Activated T-cell treated with anti-CD3 and anti-CD28 coated beads for 4 hours (primary cell): ENCODE data around the gene SHISA6.

Experiments
- DNase-seq: peaks from one replicate; pipeline ENCODE4 v3.0.0-alpha.2; 2020

The SHISA6 gene

DNA sequence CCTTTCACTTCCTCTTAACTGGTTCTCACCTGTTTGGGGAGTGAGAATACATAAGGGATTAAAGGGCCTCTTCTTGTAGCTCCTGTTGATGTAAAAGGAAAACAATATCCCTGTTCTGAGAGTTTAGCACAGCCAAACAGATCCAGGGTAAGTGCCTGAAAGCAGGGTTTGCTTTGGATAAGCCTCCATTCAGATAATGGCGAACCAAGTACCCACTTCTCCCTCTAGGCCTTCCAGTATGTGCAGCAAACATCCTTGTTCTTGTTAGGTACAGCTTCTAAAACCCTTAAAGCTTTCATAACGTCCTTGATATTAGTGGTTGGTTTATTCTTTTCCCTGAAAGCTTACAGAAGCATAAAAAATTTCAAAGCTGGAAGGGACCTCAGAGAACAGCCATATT is 226.6 kb downstream of the SHISA6 start:
- no peak for DNase-seq

DNA sequence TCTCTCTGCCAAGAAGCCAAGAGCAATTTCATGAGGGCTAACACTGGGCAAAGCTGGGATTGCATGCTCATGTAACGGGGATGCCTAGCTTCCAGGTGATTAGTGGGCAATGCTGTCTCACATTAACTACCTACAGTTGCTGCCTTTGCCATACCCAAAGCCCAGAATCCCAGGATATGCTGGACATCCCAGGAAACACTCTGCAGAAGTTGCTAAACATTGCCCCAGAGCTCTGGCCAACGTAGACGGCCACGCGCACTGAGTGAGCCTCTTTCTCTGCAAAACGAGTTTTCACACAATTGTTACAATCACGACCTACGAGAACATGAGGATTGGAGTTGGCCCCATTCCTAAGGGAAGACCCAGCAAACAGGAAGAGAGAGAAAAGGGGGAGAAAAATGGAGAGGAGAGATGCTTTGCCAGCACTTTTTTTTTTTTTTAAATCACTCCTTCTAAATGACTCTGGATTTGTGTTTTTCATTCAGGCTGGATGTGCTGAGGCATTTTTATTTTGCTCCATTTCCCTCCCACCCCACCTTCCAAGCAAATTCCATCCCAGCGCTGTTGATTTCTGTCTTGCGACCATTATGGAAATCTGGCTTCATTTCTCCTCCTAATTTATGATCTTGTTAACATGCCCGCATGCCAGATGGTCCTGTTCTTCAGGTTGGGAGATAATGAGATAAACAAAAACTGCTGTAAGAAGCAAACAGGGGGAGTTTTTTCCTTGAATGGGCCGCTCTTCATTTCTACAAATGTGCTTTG is 244.5 kb downstream of the SHISA6 start:
- DNase-seq: no peak

DNA sequence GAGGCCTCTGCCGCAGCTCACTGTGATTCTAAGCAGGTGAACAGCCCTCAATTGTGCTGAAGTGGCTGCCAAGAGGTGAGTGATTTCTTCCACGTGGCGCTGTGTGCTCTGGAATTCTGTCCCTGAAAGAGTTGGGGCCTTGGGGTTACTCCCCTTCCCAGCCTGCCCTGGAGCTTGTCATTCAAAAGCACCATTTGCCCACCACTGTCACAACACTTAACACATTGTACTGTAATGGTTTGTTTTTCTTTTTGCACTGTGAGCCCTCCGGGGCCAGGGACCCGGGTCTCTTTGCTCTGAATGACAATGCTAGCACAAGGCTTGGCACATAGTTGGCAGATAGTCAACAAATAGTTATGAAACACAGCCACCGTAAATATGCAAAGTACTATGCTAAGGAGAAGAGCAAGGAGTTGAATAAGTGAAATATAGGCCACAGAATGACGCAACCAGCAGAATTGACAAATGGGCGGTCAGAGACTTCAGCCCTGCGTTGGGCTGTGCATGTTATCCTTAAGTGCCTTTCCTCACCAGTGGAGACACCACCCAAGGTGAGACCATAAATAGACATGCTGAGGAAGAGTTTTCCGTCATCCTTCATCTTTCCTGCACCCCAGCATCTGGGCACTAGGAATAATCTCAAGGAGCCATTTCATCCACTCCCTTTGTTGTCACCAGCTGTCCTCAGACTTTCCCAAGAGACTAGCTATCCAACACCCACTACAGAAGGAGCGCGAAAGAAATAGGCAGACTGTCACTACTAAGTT is 245.3 kb downstream of the SHISA6 start:
- DNase-seq: no peak

DNA sequence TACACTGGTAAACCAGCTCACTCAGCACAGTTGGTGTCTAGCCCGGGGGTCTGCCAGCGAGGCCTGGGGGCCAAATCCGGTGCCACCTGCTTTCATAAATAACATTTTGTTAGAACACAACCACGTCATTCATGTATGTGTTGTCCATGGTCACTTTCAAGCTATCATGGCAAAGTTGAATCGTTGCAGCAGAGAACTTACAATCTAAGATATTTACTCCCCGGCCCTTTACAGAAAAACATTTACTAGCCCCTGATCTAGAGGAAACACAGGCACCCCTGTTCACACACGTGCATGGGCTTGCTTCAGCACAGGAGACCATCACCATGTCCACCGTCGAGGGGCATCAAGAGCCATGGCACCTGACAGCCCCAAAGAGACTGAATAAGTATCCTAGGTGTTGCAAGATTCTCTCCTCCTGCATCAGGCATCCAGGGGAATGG is 245.9 kb downstream of the SHISA6 start:
- DNase-seq: no peak

DNA sequence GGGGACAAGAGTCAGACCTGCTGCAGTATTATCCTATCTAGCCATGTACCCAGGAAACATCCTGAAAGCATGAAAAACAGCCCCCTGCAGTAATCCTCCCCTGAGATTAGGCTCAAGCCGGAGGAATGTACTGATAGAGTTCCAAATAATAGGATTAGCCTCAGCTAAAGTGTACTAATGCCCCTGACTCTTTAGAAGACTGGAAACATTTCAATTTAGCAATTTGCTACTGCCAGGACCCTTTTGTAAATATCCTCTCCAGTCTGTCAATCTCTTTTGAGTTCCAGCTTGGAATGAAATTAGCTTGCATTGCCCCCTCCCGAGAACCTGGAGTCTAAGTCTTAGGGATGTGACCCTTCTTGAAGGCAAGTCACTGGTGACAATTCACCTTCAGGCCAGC is 246.5 kb downstream of the SHISA6 start:
- no peak for DNase-seq

DNA sequence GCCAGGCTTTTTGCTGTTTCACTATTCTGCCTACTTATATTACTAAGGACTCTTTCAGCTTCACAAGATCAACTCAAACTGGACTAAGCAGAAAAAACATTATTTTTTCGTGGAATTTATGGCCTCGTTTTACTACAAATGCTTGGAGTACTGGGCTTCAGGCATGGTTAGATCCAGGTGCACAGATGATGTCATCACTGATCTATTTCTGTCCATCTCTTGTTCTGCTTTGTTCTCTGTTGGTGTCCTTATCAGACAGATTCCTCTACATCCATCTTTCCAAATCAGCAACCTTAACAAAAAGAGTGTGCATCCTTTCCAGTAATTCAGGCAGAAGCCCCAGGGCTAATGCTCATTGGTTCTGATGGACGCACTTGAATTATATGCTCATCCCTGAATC is 247.4 kb downstream of the SHISA6 start:
- DNase-seq: no peak

DNA sequence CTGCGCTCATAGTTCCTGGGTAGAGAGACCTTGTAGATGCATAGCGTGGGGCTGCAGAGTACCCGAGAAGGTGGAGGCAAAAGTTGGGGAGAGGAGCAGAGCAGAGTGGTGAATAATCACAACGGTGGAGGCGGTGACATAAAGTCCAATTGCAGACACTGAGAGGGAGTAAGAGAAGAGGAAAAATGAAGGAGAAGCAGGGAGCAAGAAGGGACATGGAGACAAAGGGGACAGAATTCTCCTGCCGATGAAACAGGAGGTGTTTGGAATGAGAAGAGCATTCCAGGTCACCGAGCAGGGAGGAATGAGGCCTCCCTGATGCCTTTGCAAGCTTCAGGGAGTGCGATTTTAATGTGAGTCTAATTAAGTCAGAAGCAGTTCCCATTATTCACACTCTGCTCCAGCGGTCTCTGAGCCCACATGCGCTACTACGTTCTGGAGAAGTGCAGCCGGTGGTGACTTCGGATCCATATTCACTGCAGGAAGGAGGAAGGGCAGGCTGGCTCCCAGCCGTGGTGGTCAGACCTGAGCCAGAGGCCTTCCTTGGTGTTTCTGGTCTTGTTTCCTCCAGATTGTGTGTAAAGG is 249.2 kb downstream of the SHISA6 start:
- no peak for DNase-seq

DNA sequence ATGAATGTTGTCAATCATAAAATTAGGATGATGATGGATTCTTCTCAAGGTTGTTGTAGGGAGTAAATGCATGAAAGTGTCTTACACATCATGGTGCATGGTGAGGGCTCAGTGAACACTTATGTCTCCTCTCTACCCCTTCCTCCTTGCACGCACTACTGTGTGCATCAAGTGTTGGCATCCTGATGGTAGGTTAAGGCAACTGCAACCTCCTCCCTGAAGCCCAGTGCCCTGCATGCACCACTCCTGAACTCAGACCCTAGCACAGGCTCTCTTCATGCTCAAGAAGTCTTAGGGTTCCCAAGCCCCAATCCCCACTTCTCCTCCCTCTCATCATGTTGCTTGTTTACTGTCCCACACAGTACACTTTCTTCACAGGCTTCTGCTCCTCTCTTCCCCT is 251.5 kb downstream of the SHISA6 start:
- DNase-seq: no peak

DNA sequence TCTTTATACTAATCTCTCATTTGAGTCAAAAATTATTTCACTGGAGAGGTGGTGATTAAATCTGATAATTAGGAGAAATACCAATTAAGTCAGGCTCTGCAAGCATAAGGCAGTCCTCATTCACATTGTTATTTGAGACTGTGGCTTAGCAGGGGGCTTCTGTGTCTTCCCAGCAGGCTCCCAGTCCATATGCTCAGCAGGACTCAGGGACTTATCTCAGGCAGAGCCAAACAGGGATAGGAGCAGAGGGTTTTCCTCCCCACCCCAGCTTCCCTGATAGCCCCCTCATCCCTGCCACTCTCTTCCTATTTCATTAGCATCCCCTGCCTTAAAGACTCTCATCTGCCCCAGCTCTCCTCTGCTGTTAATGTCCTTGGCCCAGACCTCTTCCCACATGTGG is 252.9 kb downstream of the SHISA6 start:
- DNase-seq: no peak

DNA sequence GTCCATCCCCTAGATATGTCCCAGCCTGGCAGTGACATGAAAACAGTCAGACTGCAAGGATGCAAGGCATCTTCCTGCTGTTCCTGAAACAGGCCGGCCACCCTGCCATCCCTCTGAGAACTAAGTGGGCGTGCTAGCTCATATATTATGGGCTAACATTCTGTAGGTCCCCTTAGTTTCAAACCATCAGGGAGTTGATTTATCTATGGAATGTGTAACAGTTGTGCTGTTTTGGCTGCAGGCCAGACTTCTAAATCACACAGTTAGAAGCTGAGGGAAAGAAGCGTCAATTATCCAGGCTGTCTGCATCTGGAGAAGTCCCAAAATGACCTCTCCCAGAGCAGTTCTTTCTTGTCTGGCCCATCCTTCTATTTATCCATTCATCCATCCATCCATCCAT is 254.6 kb downstream of the SHISA6 start:
- no peak for DNase-seq

DNA sequence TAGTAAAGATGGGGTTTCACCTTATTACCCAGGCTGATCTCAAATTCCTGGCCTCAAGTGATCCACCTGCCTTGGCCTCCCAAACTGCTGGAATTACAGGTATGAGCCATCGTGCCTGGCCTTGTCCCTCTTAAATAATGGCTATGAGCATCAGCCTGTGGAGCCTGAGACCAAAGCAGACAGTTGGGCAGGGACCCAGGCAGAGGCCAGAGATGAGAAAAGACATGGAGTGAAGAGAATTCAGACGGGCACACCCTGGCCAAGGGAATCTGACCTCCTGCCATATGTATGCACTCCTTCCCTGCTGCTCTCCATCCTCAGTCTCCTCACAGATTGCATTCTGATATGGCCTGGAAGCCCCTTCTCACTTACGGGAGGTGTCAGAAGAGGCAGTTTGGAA is 258.9 kb downstream of the SHISA6 start:
- DNase-seq: no peak

DNA sequence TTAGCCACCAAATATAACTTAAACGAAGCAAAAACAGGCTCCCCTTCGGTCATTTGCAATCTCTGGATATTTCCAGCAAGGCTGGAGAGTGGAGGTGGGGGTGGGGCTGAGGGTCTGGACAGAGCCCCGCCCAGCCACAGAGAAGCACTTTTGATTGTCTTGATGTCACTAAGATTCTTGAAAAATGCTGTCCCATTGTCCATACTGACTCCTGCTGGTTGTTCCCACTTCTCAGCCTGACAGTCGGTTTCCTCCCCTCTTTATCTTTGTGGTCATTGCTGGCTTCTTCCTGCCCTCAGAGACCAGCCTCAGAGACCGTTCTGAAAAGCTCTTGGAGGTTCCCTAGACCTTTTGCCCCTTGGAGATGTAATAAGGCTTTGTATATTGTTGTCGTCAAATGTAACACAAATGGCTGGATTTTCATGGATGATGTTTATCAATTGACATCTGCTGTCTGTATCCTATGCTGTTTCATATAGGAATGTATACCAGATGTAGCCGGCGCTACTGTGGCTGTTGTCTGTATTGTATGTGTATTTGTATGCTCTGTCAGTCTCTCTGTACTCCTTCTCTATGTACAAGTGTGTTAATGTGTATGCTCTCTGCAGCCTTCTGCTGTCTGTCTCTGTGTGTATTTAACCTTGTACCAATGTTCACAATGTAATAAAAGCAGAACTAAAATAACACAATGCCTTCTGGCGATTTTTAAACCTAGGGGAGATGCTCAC is 262.5 kb downstream of the SHISA6 start:
- DNase-seq: no peak

DNA sequence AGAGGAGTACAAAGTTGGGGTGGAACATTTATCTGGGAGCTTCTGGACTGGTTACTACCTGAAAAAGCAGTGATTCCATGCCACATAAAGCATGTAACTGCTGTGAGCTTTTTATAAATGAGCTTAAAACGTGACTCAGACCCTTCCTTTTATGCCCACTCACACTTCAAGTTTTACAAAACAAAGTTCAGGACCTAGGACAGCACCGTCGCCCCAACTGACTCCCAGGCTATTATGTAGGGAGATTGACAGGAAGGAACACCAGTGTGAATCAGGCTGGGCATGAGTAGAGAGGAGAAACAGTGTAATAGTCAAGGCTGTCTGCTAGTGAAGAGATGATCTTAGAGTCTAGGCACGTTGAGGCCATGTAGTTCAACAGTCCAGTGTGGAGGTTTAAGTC is 265.6 kb downstream of the SHISA6 start:
- no peak for DNase-seq

DNA sequence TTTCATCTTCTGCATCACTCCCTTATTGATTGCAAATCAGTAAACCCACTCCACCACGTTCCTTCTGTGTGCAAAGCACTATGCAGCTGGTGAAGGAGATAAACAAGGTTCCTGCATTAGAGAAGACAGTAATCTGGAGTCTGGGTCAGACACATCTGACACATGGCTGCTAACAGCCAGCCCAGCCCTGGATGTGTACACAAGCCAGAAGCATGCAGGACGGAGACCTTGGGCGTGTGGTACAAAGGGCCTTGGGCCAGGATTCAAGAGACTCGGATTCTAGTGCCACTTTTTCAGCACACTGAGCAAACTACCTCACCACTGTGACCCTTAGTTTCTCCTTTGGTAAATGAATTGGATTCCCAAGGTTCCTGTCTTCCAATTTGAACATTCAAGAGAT is 270.7 kb downstream of the SHISA6 start:
- no peak for DNase-seq

DNA sequence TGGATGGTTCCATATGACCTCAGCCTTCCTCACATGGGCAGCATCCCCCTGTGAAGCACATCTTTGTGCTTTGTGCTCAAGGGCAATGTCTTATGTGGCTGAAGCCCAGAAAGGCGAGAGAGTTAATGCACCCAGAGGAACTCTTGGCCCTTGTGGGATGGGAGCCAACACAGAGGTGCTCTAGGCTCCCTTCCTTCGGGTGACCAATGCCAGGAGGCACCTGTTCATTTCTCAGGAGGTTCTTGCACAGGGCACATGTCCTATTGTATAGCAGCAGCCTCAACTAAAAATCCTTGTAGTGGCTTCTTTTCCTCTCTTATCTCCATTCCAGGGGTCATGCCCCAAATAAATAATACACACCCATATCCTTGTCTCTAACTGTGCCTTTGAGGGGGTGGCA is 273.6 kb downstream of the SHISA6 start:
- no peak for DNase-seq

DNA sequence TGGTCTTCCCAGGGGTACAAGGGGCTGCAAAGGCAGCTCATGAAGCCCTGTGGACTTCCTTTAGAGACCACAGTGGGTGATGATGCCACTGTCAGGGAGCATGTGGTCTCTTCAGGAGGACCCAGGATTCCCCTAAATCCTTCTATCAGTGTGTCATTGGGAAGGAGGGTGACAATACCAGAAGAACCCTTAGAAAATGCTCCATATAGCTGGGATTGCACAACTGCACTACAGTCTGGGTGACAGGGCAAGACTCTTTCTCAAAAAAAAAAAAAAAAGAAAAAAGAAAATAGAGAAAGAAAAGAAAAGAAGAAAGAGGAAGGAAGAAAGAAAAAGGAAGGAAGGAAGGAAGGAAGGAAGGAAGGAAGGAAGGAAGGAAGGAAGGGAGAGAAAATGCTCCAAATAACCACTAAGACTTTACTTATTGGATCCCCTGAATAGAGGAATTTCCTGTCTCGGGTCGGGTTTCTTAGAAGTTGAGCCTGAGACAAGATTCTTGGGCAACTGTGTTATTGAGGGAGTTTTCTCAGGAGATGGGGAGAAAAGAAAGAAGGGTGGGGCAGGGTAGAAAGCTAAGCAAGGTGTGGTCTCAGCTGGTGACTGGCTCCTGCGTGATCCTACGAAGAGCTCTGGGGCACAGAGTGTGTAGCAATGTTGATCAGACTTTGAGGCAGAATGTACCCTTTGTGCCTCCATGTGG is 274.1 kb downstream of the SHISA6 start:
- no peak for DNase-seq

DNA sequence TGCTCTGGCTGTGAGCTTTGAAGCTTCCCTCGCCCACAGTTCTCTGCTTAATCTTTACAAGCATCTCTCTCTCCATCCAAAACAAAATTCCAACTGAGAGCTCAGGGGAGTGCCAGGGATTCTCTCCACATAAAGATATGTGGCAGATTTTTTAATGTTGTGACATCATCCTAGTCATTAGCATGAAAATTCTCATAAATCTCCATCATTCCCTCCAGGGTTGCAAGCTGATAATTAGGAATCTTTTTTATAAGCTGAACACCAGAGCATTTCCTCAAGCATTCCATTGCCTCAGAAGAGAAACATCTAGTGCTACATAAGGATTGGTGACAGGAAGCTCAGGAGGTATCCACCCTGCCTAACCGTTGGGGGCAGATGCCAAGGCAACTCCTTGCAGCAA is 274.9 kb downstream of the SHISA6 start:
- no peak for DNase-seq

DNA sequence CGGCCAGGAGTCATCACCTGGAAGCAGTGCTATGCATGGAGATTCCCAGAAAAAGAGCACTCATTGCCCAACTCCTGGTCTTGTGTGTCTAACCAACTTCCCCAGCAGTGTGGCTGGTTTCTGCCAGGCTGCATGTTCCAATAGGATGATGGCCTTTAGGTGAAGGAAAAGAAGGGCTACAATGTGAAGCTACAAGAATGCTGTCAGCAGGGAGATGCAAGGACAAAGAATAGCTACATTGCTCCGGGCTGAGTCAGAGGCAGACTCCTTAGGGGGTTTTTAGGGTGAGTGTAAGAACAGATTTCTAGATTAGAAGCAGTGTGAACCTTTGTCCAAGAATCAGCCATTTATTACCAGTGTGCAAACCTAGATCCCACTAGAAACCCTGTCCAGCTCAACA is 294.2 kb downstream of the SHISA6 start:
- DNase-seq: no peak

DNA sequence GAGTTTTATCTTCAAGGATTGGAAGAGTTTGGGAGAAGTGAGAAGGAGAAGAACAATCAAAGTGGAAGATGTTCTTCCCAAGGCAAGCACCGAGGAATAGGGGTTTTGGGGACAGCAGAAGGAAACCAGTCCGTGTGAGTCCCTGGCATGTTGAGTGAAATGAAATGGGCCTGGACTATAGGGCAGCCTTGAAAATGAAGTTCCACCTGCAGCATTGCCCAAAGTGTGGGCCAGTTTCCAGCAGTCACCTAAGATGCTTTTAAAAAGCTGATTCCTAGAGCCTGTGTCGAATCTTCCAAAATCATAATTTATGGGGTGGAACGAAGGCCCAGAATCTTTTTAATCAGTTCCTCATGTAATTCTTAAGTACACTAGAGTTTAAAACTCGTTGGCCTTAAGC is 297.4 kb downstream of the SHISA6 start:
- no peak for DNase-seq

DNA sequence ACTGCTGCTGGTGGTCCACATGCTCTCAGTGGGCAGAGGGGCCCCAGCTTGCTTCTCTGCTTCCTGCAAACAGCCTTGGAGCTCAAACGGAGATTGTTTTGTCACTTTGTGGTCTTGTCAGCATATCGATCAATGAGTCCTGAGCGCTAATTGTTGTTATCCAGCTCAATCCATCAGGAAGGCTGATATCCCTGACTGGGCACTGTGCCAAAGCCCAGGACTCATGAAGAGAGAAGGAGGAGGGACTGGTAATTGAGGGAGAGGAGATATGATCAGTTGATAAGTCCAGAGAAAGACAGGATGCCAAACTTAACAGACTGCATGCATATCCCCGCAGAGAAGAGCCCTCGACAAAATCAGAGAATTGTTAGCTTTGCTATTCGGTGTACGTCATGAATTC is 298.6 kb downstream of the SHISA6 start:
- DNase-seq: no peak

DNA sequence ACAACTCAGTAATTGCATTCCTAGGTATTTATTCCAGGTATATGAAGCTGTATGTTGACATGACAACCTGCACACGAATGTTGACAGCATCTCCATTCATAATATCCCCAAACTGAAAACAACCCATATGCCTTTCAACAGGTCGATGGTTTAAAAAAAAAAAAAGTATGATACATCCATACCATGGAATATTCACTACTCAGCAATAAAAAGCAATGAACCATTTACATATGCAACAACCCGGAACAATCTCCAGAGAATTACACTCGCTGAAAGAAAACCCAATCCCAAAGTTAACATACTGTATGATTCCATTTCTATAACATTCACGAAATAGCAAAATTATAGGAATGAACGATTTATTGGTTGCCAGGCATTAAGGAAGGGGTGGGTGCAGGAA is 304.0 kb downstream of the SHISA6 start:
- DNase-seq: no peak

DNA sequence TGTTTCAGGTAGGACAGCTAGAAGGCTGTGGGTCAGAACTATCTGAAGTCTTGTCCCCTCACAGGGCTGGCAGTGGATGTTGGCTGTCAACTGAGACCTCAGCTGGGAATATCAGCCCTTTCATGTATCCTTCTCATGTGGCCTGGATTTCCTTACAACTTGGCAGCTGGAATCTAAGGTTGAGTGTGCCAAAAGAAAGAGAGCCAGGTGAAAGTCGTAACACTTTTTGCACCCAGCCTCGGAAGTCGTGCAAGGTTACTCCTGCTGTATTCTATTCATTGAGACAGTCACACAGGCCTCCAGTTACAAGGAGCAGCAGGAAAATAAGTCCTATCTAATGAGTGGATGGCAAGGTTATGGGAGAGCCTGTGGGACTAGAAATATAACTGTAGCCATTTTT is 304.7 kb downstream of the SHISA6 start:
- no peak for DNase-seq

DNA sequence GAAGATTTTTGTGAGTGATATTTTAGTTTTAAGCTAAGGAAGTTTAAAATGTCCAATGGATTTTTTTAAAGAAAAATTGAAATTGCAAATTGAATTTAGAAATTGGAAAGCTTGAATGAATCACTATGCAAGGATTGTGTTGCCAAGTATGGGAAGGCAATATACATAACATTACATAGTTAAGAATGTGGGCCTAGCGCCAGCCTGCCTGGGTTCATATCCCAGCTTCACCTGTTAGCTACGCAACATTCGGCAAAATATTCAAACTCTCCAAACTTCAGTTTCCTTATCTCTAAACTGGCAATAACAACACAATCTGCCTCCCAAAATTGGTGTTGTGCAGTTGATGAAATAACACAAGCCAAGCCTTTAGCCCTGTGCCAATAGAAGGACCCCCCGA is 306.8 kb downstream of the SHISA6 start:
- no peak for DNase-seq
